ENCODE measurements around the gene PRR5.

The PRR5 gene

DNA sequence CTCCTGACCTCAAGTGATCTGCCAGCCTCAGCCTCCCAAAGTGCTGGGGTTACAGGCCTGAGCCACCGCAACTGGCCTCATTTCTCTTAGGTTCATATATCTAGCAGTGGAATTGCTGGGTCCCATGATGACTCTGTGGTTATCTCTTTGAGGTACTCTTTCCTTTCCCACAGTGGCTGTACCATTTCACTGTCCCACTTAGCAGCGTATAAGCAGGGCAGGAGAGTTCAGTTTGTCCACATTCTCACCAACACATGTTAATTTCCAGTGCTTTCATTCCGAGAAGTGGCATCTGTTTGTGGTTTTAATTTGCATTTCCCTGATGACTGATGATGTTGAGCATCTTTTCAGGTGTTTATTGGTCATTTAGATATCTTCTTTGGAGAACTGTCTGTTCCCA is 16.4 kb downstream of the PRR5 start:
- no peak for DNase-seq (ENCODE audit: low read depth in 2 of 2)

DNA sequence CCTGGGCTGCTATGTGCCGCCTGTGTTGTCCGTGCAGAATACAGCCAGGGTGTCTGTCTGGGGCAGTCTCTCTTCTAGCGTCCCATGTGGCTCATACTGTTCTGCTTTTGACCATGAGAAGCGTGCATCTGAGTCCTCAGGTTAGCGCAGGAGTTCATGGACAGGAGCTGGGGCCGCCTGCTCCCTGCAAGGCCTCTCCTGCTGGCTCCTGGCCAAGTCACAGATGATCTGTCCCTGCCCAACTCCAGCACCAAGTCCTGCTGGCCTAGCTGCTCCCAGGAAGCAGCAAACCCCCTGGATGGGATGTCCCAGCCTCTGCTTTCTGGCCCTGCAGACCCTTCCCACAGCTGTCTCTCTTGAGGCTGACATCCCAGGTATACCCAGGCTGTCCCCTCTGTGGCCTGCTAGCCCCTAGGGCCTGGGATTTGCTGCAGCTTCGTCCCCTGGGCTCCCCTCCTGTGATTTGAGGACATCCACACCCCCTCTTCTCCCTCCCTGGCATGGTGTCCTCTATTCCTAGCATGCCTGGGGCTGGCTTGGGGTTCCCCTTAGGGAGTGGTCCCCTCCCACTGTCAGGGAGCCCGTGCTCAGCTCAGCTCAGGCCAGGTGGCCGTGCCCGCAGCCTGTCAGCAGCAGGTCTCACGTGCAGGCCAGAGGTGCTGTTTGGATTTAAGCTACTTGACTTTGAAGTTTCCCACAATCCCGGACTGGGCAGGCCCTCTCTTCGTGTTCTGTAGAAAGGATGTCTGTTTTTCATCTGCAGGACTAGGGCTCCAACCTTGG is 17.8 kb downstream of the PRR5 start:
- no peak for DNase-seq (ENCODE audit: low read depth in 2 of 2)

DNA sequence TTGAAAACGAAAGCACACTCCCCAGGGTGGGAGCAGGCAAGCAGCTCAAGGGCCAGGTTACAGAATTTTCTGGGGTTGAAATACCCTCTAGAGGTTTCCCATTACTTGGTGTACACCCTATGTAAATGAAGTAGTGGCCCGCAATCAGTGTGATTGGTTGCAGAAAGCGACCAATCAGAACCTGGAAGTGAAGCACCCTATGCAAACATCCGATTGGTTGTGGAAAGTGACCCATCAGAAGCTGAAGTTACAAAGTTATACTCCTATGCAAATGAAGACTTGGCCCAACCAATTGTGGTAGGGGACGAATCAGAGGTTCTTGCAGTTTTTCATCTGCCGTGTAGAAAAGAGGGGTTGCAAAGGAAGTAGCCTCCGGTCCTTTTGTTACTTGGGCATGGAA is 19.2 kb downstream of the PRR5 start:
- no peak for DNase-seq (ENCODE audit: low read depth in 2 of 2)

DNA sequence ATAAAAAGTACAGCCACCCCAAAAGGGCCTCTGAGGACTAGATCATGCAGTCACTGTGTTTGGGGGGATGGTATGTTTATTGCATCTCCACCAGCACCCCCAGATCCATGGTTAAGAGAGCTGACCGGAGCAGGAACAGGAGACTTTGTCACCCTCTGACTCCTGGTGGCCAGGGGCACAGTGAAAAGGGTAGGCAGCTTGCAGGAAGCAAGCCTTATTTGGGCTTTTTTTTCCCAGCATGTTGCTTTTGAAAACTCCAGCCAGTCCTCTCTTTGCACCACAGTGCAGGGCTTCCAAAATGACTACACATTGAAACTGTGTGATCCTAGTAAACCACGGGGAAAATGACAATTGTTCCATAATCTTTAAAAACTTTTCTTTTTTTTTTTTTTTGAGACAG is 20.6 kb downstream of the PRR5 start:
- no peak for DNase-seq (ENCODE audit: low read depth in 2 of 2)

DNA sequence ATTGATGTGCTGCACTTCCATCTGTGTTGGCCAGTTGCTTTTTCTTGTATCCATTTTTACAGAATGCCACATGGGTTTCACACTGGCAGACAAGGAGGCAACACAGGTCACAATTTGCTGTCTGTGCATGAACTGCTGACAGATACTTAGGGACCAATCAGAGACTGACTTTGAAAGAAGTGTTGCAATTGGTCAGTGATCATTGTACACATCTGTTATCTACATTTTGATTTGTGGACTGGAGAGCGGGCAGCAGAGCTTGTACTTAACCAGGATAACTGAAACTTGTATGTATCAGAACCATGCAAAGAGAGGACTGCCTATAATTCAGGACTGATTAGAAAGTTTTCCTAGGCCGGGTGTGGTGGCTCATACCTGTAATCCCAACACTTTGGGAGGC is 21.8 kb downstream of the PRR5 start:
- no peak for DNase-seq (ENCODE audit: low read depth in 2 of 2)

DNA sequence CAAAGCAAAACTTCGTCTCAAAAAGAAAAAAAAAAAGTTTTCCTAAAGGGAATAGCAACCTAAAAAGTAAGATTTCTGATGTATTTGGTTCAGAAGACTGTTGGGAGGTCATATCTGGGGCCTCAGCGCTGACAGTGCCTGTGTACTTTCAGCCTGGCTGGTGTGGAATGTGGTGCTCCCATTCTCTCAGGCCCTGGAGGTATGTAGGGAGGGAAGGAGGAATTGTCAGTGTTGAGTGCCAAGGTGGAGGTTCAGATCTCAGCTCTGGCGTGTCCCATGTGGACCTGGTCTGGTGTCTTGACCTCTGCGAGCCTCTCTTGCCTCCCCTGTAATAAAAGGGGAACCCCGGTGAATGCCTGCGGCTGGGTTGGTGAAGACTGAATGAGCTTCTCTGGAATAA is 22.4 kb downstream of the PRR5 start:
- no peak for DNase-seq (ENCODE audit: low read depth in 2 of 2)

DNA sequence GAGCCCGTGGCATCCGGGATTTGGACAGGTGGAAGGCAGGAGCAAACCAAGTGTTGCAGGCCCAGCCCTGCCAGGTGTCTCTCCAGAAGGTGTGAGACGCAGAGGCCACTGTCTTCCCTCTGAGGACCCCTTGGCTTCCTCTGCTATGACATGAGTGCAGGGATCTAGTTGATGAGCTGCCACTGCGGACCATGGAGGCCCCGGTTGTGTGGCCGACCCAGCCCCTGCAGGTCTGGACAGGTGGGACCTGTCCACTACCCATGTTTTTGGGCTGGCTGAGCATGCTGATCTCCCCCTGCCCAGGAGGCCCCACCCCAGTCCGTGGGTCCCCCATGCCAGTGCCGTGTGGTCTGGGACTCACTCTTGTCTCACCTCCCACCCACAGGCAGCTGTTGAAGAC is 22.9 kb downstream of the PRR5 start:
- no peak for DNase-seq (ENCODE audit: low read depth in 2 of 2)

DNA sequence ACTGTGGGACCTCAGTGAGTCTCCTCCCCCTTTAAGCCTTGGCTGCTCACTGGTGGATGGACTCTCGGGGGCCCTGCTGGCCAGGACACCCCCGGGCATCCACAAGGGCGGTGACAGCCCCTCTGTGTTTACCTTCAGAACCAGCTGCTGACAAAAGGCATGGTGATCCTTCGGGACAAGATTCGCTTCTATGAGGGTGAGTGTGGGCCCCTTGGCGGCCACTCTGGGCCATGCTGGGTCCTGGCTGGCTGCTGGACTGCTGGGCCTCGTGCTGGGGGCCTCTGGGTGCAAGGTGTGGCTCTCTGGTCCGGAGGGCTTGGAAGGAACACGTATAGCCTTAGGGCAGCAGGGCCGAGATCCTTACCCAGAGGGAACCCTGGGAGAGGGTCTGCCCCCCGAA is 24.4 kb downstream of the PRR5 start:
- DNase-seq (ENCODE audit: low read depth in 2 of 2) = no peak

DNA sequence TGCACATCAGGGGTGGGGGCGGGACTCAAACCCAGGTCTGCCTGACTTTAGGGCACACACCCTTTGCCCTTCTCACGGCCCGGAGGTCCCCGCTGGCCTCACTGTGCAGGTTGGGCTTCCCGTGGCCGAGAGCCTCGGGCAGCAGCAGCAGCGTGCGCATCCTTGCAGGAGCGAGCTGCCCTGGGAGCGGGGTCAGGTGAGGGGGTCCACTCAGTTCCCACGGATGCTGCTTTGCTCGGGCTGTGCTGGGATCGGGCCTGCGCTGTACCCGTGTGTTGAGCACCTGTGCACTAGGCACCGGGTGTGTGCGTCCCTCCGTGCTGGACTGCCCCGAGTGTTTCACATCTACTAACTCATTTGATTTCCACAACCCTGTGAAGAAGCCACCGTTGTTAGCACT is 25.1 kb downstream of the PRR5 start:
- no peak for DNase-seq (ENCODE audit: low read depth in 2 of 2)

DNA sequence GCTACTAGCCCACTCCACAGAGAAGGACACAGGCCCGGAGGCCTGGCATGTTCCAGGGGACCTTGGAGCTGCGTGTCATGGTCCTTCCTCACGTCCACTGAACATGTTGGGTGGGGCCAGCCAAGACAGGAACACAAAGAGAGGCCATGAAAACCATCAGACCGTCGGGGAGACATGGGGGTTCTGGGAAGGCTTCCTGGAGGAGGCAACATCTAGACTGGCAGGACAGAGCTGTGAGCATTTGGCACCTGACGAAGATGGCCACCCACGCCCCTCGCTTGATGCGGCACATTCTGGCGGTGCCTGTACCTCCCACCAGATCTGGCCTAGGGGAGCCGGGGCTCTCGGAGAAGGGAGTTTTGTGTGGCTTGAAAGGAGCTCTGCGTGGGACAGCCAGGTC is 25.7 kb downstream of the PRR5 start:
- no peak for DNase-seq (ENCODE audit: low read depth in 2 of 2)

DNA sequence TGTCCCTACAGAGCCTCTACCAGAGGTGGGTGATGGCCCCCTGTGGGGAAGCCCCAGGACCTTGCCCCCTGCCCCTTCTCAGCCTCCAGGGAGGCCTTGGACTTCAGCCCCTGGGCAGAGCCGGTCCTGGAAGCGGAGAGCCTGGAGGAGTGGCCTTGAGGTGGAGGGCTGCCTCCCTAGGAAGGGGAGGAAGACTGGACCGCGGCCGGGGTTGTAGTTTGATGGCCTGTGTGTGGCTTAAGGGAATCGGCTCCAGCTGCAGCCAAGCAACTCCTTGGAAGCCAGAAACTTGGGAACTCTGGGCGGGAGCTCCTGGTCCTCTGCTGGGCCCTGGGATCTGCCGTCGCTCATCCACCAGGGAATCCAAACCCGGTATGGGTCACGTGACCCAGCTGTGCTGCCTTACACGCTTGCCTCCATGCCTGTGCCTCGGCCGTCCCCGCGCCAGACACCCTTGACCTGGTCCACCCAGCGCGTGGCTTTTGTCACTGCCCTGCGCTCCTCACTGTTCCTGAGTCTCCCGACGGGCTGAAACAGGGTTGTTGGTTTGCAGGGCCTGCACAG is 26.8 kb downstream of the PRR5 start:
- no peak for DNase-seq (ENCODE audit: low read depth in 2 of 2)

DNA sequence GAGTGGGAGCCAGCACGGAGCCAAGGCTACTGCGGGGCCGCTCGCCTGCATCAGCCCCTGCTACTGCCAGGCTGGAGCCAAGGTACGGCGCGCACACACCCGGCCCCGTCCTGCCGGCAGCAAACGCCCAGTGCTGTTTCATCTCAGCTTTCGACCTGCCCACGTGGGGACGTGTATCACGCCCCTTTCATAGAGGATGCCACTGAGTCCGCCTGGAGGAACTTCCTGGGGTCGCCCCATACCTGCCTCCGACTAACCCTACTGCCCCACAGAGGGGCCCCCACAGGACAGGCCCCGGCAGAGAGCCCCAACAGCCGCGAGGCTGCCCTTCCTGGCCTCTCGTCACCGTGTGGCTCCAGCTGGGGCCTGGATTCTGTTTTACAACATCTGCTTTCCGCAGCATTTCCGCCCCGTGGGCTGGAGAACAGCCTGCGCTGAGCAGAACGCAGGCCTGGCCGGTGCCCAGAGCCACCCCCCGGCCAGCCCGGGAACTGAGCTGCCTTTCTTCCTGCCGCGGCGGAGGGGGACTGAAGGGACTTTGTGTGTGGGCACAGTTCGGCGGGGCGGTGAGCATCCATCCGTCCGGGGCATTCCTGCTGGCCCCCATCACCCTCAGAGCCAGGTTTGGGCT is 27.5 kb downstream of the PRR5 start:
- DNase-seq (ENCODE audit: low read depth in 2 of 2) = no peak

DNA sequence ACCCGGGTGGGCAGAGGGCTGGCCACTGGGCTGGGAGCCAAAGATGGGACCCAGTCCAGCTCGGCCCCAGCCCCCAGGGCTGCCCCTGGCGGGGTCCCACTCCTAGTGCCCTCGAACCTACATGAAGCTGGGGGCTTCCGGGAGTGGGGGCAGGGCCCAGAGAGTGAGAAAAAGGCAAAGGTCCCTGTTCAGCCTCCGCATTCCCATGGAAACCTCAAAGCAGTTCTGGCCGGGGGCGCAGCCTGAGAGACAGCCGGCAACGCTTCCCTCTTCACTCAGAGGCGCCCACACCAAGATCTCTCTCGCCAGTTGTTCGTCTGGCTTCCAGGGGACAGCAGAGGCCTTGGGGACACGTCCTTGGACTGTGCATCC is 28.0 kb downstream of the PRR5 start:
- DNase-seq (ENCODE audit: low read depth in 2 of 2) = no peak

DNA sequence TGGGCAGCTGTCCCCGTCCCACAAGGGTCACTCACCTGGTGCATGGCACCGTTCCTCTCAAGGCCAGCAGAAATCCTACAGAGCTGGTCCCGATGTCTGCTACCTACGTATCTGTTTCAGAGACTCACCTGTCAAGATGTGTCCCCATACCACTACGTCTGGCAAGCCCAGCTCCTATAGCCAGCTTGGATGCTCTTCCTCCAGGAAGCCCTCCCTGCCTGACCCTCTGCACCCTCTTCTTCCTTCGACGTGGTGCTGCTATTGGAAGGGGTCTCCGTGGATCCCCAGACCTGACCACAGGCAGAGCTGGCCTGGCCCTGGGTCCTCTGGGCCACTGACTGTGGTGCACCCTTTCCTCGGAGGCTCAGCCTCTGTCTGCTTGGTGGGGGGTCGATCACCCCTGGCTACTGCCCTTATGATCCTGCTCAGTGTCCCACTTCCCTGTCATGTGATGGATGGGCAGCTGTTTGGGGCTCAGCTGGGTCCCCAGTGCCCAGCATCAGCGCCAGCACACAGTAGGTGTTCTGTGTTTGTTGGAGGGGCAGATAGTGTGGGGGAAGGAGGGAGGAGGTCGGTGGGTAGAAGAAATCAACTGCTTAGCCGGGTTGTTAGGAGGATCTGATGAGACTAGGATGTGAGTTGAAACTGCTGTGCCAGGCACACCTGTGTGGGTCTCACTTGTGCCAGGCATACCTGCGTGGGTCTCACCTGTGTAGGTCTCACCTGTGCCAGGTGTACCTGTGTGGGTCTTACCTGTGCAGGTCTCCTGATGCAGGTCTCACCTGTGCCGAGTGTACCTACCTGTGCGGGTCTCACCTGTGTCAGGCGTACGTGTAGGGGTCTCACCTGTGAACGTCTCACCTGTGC is 28.7 kb downstream of the PRR5 start:
- no peak for DNase-seq (ENCODE audit: low read depth in 2 of 2)

DNA sequence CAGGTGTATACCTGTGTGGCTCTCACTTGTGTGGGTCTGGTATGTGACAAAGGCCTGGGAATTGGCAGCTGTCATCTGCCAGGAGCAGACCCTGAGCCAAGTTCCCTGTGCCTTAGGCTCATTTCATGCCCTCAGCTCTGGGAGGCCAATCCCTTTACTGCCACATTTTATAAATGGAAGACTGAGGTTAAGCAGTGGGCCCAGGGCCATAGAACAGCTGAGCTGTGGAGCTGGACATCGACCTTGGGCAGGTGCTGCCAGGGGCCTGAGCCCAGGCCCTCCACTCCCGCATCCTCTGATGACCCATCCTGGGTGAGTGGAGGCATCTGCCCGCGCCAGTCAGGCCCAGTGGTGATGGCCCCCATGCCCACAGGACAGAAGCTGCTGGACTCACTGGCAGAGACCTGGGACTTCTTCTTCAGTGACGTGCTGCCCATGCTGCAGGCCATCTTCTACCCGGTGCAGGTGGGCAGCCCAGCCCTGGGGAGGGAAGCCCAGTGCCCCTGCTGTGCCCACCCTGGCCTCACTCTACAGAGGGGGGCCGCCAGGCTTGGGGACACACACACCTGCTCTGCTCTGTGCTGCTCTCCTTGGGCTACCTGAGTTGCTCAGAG is 29.5 kb downstream of the PRR5 start:
- DNase-seq (ENCODE audit: low read depth in 2 of 2) = no peak

DNA sequence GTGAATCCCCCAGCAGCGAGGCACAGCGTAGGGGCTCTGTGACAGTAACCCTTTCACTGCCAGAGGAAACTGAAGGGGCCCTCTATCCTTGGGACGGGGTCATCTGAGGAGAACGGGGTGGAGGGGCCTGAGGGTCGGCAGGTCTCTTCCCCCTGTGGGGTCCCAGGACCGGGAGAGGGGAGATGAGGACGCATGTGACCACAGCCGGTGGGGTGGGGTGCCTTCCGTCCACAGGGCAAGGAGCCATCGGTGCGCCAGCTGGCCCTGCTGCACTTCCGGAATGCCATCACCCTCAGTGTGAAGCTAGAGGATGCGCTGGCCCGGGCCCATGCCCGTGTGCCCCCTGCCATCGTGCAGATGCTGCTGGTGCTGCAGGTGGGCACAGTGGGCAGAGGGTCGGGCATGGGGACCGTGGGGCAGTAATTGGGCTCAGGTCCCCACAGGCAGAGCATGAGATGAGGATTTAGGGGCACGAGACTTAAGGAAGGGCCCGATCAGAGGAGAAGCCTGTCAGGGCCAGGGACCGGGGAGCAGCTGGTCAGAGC is 30.1 kb downstream of the PRR5 start:
- no peak for DNase-seq (ENCODE audit: low read depth in 2 of 2)

DNA sequence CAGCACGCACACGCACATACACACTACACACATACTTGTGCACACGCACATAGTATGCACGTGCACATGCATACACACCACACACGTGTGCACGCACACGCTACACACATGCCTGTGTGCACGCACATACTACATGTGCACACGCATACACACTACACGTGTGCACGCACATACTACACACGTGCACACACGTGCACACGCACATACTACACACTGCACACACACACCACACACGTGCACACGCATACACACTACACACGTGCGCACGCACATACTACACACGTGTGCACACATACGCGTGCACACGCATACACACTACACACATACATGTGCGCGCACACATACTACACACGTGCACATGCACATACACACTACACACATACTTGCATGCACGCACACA is 30.7 kb downstream of the PRR5 start:
- DNase-seq (ENCODE audit: low read depth in 2 of 2) = no peak

DNA sequence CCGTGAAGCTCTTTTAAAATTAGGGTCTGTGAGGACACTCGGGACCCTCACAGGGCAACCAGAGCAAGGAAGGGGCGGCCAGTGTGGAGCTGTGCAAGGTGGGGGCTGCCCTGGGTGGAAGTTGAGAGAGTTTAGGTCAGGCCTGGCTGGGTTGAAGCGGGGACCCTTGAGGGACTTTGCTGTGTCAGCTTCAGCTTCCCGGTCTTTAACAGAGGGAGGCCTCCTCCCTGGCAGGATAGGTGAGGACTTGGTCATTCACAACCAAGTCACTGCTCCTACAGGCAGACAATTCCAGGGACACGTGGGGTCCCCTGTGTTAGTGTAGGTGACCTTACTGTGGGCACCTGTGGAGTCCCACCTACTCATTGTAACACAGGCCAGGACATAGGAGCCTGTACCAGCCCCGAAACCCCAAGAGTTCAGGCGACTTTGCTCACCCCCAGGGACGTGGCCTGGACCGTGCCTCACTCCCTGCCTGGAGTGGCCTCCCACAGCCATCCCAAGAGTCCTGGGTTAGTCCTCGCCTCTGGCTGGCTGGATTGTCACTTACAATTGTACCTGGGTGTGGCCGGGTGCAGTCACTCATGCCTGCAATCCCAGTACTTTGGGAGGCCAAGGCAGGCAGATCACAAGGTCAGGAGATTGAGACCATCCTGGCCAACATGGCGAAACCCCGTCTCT is 31.6 kb downstream of the PRR5 start:
- DNase-seq (ENCODE audit: low read depth in 2 of 2) = no peak

DNA sequence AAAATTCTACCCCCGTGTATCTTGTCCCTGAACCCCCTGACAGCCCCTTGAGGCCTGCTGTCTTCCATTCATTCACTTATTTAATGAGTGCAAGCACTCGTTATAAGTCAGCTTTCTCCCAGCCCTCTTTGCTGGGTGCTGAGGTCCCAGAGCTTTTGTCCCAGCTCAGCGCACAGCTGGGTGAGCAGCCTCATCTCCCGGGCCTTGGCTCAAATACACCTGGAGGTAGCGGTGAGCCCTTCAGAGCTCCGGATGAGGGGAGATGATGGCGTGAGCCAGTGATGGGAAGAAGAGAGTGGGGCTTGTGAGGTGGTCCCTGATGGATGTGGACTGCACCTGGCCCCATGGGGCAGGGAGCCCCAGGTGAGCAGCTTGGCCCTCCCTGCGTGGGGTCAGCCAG is 32.3 kb downstream of the PRR5 start:
- no peak for DNase-seq (ENCODE audit: low read depth in 2 of 2)

DNA sequence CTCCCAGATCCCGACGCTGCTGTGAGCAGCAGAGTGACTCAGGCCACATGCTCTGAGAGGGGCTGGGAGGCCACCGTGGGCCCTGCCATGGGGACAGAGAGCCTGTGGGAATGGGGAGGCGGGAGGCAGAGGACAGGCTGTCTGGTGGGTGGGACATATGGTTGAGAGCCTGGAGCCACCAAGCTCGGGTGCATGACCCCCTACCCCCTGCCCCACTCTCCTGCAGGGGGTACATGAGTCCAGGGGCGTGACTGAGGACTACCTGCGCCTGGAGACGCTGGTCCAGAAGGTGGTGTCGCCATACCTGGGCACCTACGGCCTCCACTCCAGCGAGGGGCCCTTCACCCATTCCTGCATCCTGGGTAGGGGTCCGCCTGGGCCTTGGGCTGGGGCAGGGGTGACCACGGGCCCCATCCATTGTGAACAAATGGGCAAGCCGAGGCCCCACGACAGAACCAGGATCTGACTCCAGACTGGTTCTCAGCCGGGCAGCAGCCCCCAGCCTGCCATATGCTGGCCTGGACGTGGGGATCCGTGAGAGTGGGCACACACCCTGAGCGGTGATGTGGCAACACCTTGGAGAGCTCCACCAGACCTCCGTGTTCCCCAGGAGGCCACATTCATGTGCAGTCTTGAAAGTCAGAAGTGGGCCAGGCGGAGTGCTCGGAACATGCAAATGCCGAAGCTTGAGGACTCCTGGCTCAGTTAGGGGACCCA is 33.0 kb downstream of the PRR5 start:
- no peak for DNase-seq (ENCODE audit: low read depth in 2 of 2)

All from stimulated activated CD4-positive, alpha-beta T cell treated with anti-CD3 and anti-CD28 coated beads, Interleukin-12 subunit alpha, Interleukin-12 subunit beta, amount 100 ng/mL, for 24 hours (primary cell).